Measurements from ENCODE around the gene ZFP91. TPM values are rescaled to one million over a fixed set of nuclear protein-coding genes. Genes with fewer than 3 reads are reported as not detected.

Gene ZFP91
- total RNA-seq, 4 donors from 2014 or later: 64.9 to 94.8 (median 89.7) TPM

- no peak for TF ChIP-seq POLR2A (IDR thresholded peaks at IDR 0.05)
- TF ChIP-seq EP300 (IDR thresholded peaks at IDR 0.05): no peak
- no peak for TF ChIP-seq CTCF (IDR thresholded peaks at IDR 0.05)
- Histone ChIP-seq H3K4me3 (no peak overlapping the region), H3K9me3 (no peaks in the 10 kb centered on the region), H3K27ac (no peak overlapping the region), H3K4me1 (peaks cover 0 to 5% (median 0%) of the 10 kb centered on the region in 3 donors), H3K36me3 (no peaks in the 10 kb centered on the region), H3K27me3 (no peaks in the 10 kb centered on the region)
- 85% methylated on average over 1 of the region's 1 CpG; no CpG with 5 or more reads in 1 of the 2 donors for WGBS, 2 donors (ENCODE audit: low coverage in 1 of 2)
- ATAC-seq: no peak
Observed at GRCh38 chr11:58654908-58655296, 76.0 kb downstream of the ZFP91 start.

- Histone ChIP-seq H3K27ac (no peak overlapping the region), H3K4me1 (peaks cover 0 to 5% (median 0%) of the 10 kb centered on the region in 3 donors), H3K36me3 (no peaks in the 10 kb centered on the region), H3K4me3 (no peak overlapping the region), H3K9me3 (no peaks in the 10 kb centered on the region), H3K27me3 (peaks cover 4% of the 10 kb centered on the region)
- TF ChIP-seq CTCF (IDR thresholded peaks at IDR 0.05) (no peak), POLR2A (IDR thresholded peaks at IDR 0.05) (no peak), POLR2AphosphoS5 (IDR thresholded peaks at IDR 0.05) (no peak), EP300 (IDR thresholded peaks at IDR 0.05) (no peak)
- WGBS, 2 donors (ENCODE audit: low coverage in 1 of 2): 88 to 100% methylated on average over 2 of the region's 2 CpGs
- ATAC-seq: no peak
Observed at GRCh38 chr11:58656348-58656747, 77.5 kb downstream of the ZFP91 start.

- H3K4me3 ChIP-seq: no peak overlapping the region
- 51 to 60% methylated on average over 1 to 2 of the region's 3 CpGs for WGBS, 2 donors (ENCODE audit: low coverage in 1 of 2)
- peaks cover 0 to 5% (median 0%) of the 10 kb centered on the region in 3 donors for H3K4me1 ChIP-seq
- no peak for TF ChIP-seq POLR2A (IDR thresholded peaks at IDR 0.05)
- TF ChIP-seq POLR2AphosphoS5 (IDR thresholded peaks at IDR 0.05): no peak
- no peak for TF ChIP-seq EP300 (IDR thresholded peaks at IDR 0.05)
- TF ChIP-seq CTCF (IDR thresholded peaks at IDR 0.05): no peak
- no peak overlapping the region for H3K27ac ChIP-seq
- no peaks in the 10 kb centered on the region for H3K9me3 ChIP-seq
- no peak for ATAC-seq
- H3K27me3 ChIP-seq: peaks cover 27% of the 10 kb centered on the region
- H3K36me3 ChIP-seq: no peaks in the 10 kb centered on the region
Observed at GRCh38 chr11:58658623-58659022, 79.8 kb downstream of the ZFP91 start.

GRCh38 chr11:58659404-58659803 lies 80.5 kb downstream of the ZFP91 start:
- TF ChIP-seq CTCF (IDR thresholded peaks at IDR 0.05) (no peak), EP300 (IDR thresholded peaks at IDR 0.05) (no peak), POLR2A (IDR thresholded peaks at IDR 0.05) (no peak), POLR2AphosphoS5 (IDR thresholded peaks at IDR 0.05) (no peak)
- H3K36me3 ChIP-seq: no peaks in the 10 kb centered on the region
- H3K4me3 ChIP-seq: no peak overlapping the region
- ATAC-seq: no peak
- no peak overlapping the region for H3K27ac ChIP-seq
- H3K9me3 ChIP-seq: no peaks in the 10 kb centered on the region
- peaks cover 0 to under 1% (median 0%) of the 10 kb centered on the region in 3 donors for H3K4me1 ChIP-seq
- WGBS, 2 donors (ENCODE audit: low coverage in 1 of 2): 42 to 66% methylated on average over 2 of the region's 2 CpGs
- H3K27me3 ChIP-seq: peaks cover 34% of the 10 kb centered on the region

DNA sequence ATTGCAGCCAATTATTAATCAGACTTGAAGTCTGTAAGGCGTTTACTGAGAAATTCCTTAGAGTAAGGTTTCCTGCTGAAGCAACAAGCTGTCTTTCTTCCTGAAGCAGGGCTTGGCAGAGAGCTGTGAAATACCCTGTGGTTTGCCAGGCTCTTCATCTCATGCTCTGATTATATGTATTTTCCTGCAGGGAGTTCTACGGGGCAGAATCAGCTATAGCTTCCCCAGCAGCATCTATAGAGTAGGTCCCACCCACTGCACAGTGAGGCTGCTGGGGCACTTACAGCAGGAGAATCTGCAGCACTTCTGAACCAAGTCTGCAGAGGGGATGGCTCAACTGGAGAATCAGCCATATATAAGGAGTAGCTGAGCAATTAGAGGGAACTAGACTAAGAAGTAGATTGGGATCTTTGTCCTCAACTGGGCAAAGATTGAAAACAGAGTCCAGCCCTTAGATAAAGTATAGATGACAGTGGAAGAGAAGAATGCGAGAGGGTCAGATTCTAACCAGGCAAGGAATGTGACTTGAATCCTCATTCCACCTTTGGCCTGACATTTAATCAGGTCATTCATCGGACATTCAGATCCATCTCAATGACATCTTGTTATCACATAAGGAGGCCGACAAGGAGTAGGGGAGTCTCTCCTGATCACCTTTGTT lies 81.2 kb downstream of the ZFP91 start:
- WGBS, 2 donors (ENCODE audit: low coverage in 1 of 2): 48 to 56% methylated on average over 4 of the region's 5 CpGs
- Histone ChIP-seq H3K27ac (no peak overlapping the region), H3K4me1 (no peaks in the 10 kb centered on the region), H3K27me3 (peaks cover 40% of the 10 kb centered on the region), H3K36me3 (no peaks in the 10 kb centered on the region), H3K4me3 (no peak overlapping the region), H3K9me3 (no peaks in the 10 kb centered on the region)
- no peak for ATAC-seq
- TF ChIP-seq POLR2A (IDR thresholded peaks at IDR 0.05) (no peak), CTCF (IDR thresholded peaks at IDR 0.05) (no peak), POLR2AphosphoS5 (IDR thresholded peaks at IDR 0.05) (no peak), EP300 (IDR thresholded peaks at IDR 0.05) (no peak)
